IMR-90 (cell line): ENCODE results near the gene CHAF1B. TPM values are rescaled to one million over a fixed set of nuclear protein-coding genes. Genes with fewer than 3 reads are reported as not detected.

Experiments
- ATAC-seq: fragments of 200-7000 bp; cut with Tn5 transposase; 2 replicates; pipeline ENCODE4 v1.9.1; 2020; ENCODE audit warnings: low read depth, mild to moderate bottlenecking, moderate library complexity
- BruUV-seq: library from RNA; stranded (reverse); fragments of 400-500 nt; replicated peaks from 2 replicates; lab custom pipeline; 2021; lab: Mats Ljungman, UMichigan
- CTCF ChIA-PET: fragments of 300-600 bp; formaldehyde crosslinking; extraction: SDS; loops from one replicate; lab custom pipeline; 2021; ENCODE audit warnings: antibody characterized with exemption; lab: Yijun Ruan, JAX
- POLR2A ChIA-PET: fragments of 300-600 bp; sonication (Branson Sonifier 250); formaldehyde crosslinking; loops from one replicate; lab custom pipeline; 2022; ENCODE audit warnings: antibody characterized with exemption; ENCODE audit not compliant: unreplicated experiment; lab: Charles Lee
- DNase-seq: peaks from one replicate; pipeline ENCODE4 v3.0.0; 2013
- H2AFZ ChIP-seq: replicated peaks from 2 replicates; pipeline ENCODE3; 2013; ENCODE audit warnings: low read length, mild to moderate bottlenecking; ENCODE audit not compliant: poor library complexity
- H2AK5ac ChIP-seq: 2 replicates; pipeline ENCODE4 v1.6.1; 2013; ENCODE audit warnings: low read depth, low read length, inconsistent platforms
- H2AK9ac ChIP-seq: replicated peaks from 2 replicates; pipeline ENCODE3; 2013; ENCODE audit warnings: mild to moderate bottlenecking, low read depth, low read length, moderate library complexity; ENCODE audit not compliant: poor library complexity
- H2BK120ac ChIP-seq: 2 replicates; pipeline ENCODE4 v1.6.1; 2013; ENCODE audit warnings: low read depth, low read length, inconsistent platforms
- H2BK15ac ChIP-seq: 3 replicates; pipeline ENCODE4 v1.6.1; 2013; ENCODE audit warnings: low read depth, low read length, inconsistent platforms
- H2BK20ac ChIP-seq: 2 replicates; pipeline ENCODE4 v1.6.1; 2013; ENCODE audit warnings: low read depth, mild to moderate bottlenecking, inconsistent platforms, low read length, moderate library complexity
- H2BK5ac ChIP-seq: 2 replicates; pipeline ENCODE4 v1.6.1; 2013; ENCODE audit warnings: mild to moderate bottlenecking, low read depth, low read length, inconsistent platforms; ENCODE audit not compliant: poor library complexity, severe bottlenecking
- H3K14ac ChIP-seq: replicated peaks from 2 replicates; pipeline ENCODE4 v1.6.1; 2013; ENCODE audit warnings: low read depth, low read length, inconsistent platforms
- H3K18ac ChIP-seq: 2 replicates; pipeline ENCODE4 v1.6.1; 2013; ENCODE audit warnings: low read depth, low read length, control low read depth
- H3K23ac ChIP-seq: 2 replicates; pipeline ENCODE4 v1.6.1; 2013; ENCODE audit warnings: low read depth, low read length, inconsistent platforms
- H3K27ac ChIP-seq: 2 replicates; pipeline ENCODE4 v1.5.1; 2013; ENCODE audit warnings: mild to moderate bottlenecking, control low read depth, low read length; ENCODE audit not compliant: insufficient read depth
- H3K27me3 ChIP-seq: 2 replicates; pipeline ENCODE4 v1.6.1; 2013; ENCODE audit warnings: low read length; ENCODE audit not compliant: control insufficient read depth, insufficient read depth
- H3K36me3 ChIP-seq: 2 replicates; pipeline ENCODE4 v1.6.1; 2013; ENCODE audit warnings: low read length, mixed read lengths; ENCODE audit not compliant: control insufficient read depth, insufficient read depth
- H3K4ac ChIP-seq: 2 replicates; pipeline ENCODE4 v1.6.1; 2013; ENCODE audit warnings: low read depth, low read length, inconsistent platforms
- H3K4me1 ChIP-seq: 2 replicates; pipeline ENCODE4 v1.6.1; 2013; ENCODE audit warnings: low read length, mixed read lengths; ENCODE audit not compliant: control insufficient read depth, insufficient read depth
- H3K4me2 ChIP-seq: 2 replicates; pipeline ENCODE4 v1.6.1; 2013; ENCODE audit warnings: low read depth, mild to moderate bottlenecking, control low read depth, low read length, moderate library complexity
- H3K4me3 ChIP-seq: 2 replicates; pipeline ENCODE4 v1.5.1; 2013; ENCODE audit warnings: low read depth, mild to moderate bottlenecking, control low read depth, low read length, moderate library complexity; ENCODE audit not compliant: insufficient read depth
- H3K56ac ChIP-seq: 2 replicates; pipeline ENCODE4 v1.6.1; 2013; ENCODE audit warnings: low read length, inconsistent platforms; ENCODE audit not compliant: insufficient read depth; ENCODE audit errors: extremely low read depth
- H3K79me1 ChIP-seq, 2 experiments: 2 replicates each; pipeline ENCODE4 v1.6.1; 2013; ENCODE audit warnings: low read length in 2 of 2, inconsistent platforms in 1 of 2, low read depth in 1 of 2
- H3K9ac ChIP-seq: 2 replicates; pipeline ENCODE4 v1.6.1; 2013; ENCODE audit warnings: low read depth, low read length, control low read depth
- H3K9me1 ChIP-seq: 2 replicates; pipeline ENCODE4 v1.6.1; 2013; ENCODE audit warnings: low read length, inconsistent platforms; ENCODE audit not compliant: insufficient read depth
- H3K9me3 ChIP-seq: 2 replicates; pipeline ENCODE4 v1.6.1; 2013; ENCODE audit warnings: low read length; ENCODE audit not compliant: control insufficient read depth, insufficient read depth
- H4K20me1 ChIP-seq: 2 replicates; pipeline ENCODE4 v1.6.1; 2013; ENCODE audit warnings: low read length, inconsistent platforms; ENCODE audit not compliant: insufficient read depth
- H4K5ac ChIP-seq: 2 replicates; pipeline ENCODE4 v1.6.1; 2013; ENCODE audit warnings: mild to moderate bottlenecking, low read depth, low read length, control low read depth
- H4K8ac ChIP-seq, 2 experiments: 2 replicates each; pipeline ENCODE4 v1.6.1; 2013; ENCODE audit warnings: low read depth in 2 of 2, low read length in 2 of 2, control low read depth in 1 of 2, inconsistent platforms in 1 of 2
- H4K91ac ChIP-seq: 2 replicates; pipeline ENCODE4 v1.6.1; 2013; ENCODE audit warnings: low read depth, low read length, inconsistent platforms; ENCODE audit not compliant: insufficient read depth
- MAFK ChIP-seq: IDR thresholded peaks from 2 replicates; pipeline ENCODE4 v1.6.1; 2012; ENCODE audit warnings: low read depth, low read length, improper control_type of control experiment
- MAZ ChIP-seq: IDR thresholded peaks from 2 replicates; pipeline ENCODE4 v1.6.1; 2012; ENCODE audit warnings: low read depth, mild to moderate bottlenecking, low read length, improper control_type of control experiment, moderate library complexity, borderline replicate concordance
- RFX5 ChIP-seq: IDR thresholded peaks from 2 replicates; pipeline ENCODE4 v1.8.0; 2012; ENCODE audit warnings: low read depth, mild to moderate bottlenecking, low read length, moderate library complexity
- USF2 ChIP-seq: fragments of 150-350 bp; IDR thresholded peaks from 2 replicates; pipeline ENCODE4 v1.6.1; 2017; ENCODE audit warnings: mild to moderate bottlenecking, antibody characterized with exemption, low read length, low read depth
- WGBS, 2 experiments: methylation state at CpG; one replicate each; pipeline versions ENCODE4 v1.1.5 to v1.1.7; 2013; ENCODE audit warnings: missing lambda C conversion rate in 2 of 2; ENCODE audit not compliant: insufficient read length in 1 of 2; ENCODE audit errors: extremely low coverage in 2 of 2; 5-methylcytosine and 5-hydroxymethylcytosine counted together
- dilution Hi-C: fragments of 300-500 bp; cut with HindIII; formaldehyde crosslinking; loops from one replicate; pipeline ENCODE4 v1.14.3; 2018; ENCODE audit warnings: low sequenced_read_pairs; ENCODE audit not compliant: unreplicated experiment
- in situ Hi-C: fragments of 300-500 bp; cut with MboI; formaldehyde crosslinking; loops from 3 replicates; pipeline ENCODE4 v1.14.3; 2019; ENCODE audit warnings: low sequenced_read_pairs, inconsistent platforms, mixed read lengths
- intact Hi-C: fragments of 100-400 bp; cut with micrococcal nuclease; formaldehyde crosslinking; loops from 2 replicates; pipeline ENCODE4 v1.10.0; 2022
- polyA plus RNA-seq, 3 experiments: library from polyadenylated mRNA; depleted of rRNA; stranded (reverse); fragments of >200 nt; gene quantifications; 2 replicates each; pipeline ENCODE4 v1.2.3, GENCODE V29; 2012; ENCODE audit warnings: low replicate concordance in 1 of 3
- total RNA-seq: library from RNA; depleted of rRNA; stranded (reverse); fragments of >200 nt; gene quantifications from 2 replicates; pipeline ENCODE4 v1.2.3, GENCODE V29; 2012

CHAF1B gene
- total and polyA plus RNA-seq, 2 of the 4 experiments (the other 2 are of a cell fraction): 4.5 to 6.4 TPM

DNA sequence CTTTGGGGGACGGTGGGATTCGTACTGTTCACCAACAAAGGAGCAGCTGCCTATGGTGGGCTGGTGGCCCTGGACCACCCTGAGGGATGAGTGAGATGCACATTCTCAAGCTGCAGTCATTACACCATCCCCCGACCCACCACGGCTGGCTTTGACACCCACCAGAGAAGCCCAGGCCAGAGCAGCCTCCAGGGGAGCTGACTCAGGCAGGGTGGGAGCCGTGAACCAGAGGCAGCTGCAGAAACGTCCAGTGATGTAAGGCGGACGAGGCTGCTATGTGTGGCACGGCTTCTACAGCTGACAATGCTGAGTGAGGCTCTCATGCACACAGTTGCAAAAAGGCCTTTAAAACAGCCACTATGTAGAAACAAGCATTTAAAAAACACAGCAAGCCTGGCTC is 40.1 kb downstream of the CHAF1B start:
- H2AFZ ChIP-seq: peak overlapping the region; percentile 63
- TF ChIP-seq MAFK (peak; percentile 16; the same call in 1 of the 2 replicates), USF2 (no peak), RFX5 (no peak), MAZ (no peak)
- intact Hi-C loops: no loop called here
- H2BK120ac ChIP-seq: no peak overlapping the region
- ATAC-seq: 0 out of 2 replicates have a peak, but pooled peaks have one; percentile 3
- BruUV-seq: no TSS peak
- 17% methylated on average over 1 of the region's 9 CpGs; no CpG with 5 or more reads in 1 of the 2 experiments for WGBS, 2 experiments
- H3K9ac ChIP-seq: no peak overlapping the region
- H2AK9ac ChIP-seq: no peak overlapping the region
- H3K36me3 ChIP-seq: no peaks in the 10 kb centered on the region
- no peaks in the 10 kb centered on the region; a peak in 2 of 4 replicates for H3K79me1 ChIP-seq
- POLR2A ChIA-PET: no interaction called here
- no peak overlapping the region for H3K4me2 ChIP-seq
- peak; percentile 84 for DNase-seq
- H3K23ac ChIP-seq: no peak overlapping the region
- no peak overlapping the region for H4K91ac ChIP-seq
- H3K56ac ChIP-seq: no peak overlapping the region
- H2BK20ac ChIP-seq: no peak overlapping the region
- no peaks in the 10 kb centered on the region for H3K27me3 ChIP-seq
- H3K4me3 ChIP-seq: no peak overlapping the region
- no peaks in the 10 kb centered on the region for H4K20me1 ChIP-seq
- H3K9me1 ChIP-seq: peaks cover 8% of the 10 kb centered on the region
- H3K4me1 ChIP-seq: peaks cover 12% of the 10 kb centered on the region
- dilution Hi-C loops: no loop called here
- no peak overlapping the region for H4K5ac ChIP-seq
- no peaks in the 10 kb centered on the region for H3K9me3 ChIP-seq
- H4K8ac ChIP-seq: no peak overlapping the region
- CTCF ChIA-PET: no interaction called here
- no peak overlapping the region for H3K27ac ChIP-seq
- H2BK5ac ChIP-seq: no peak overlapping the region
- no peak overlapping the region for H3K14ac ChIP-seq
- no peak overlapping the region for H2AK5ac ChIP-seq
- no peak overlapping the region for H2BK15ac ChIP-seq
- H3K18ac ChIP-seq: no peak overlapping the region
- in situ Hi-C loops: no loop called here
- H3K4ac ChIP-seq: no peak overlapping the region
